HG03060 (cell line): ENCODE results near the gene SLC6A18.

Source experiments
- ATAC-seq: cut with Tn5 transposase; IDR thresholded peaks from one replicate; pipeline ENCODE4 v1.9.1; 2021; ENCODE audit warnings: low read depth, moderate number of reproducible peaks; ENCODE audit not compliant: unreplicated experiment

SLC6A18 gene

DNA sequence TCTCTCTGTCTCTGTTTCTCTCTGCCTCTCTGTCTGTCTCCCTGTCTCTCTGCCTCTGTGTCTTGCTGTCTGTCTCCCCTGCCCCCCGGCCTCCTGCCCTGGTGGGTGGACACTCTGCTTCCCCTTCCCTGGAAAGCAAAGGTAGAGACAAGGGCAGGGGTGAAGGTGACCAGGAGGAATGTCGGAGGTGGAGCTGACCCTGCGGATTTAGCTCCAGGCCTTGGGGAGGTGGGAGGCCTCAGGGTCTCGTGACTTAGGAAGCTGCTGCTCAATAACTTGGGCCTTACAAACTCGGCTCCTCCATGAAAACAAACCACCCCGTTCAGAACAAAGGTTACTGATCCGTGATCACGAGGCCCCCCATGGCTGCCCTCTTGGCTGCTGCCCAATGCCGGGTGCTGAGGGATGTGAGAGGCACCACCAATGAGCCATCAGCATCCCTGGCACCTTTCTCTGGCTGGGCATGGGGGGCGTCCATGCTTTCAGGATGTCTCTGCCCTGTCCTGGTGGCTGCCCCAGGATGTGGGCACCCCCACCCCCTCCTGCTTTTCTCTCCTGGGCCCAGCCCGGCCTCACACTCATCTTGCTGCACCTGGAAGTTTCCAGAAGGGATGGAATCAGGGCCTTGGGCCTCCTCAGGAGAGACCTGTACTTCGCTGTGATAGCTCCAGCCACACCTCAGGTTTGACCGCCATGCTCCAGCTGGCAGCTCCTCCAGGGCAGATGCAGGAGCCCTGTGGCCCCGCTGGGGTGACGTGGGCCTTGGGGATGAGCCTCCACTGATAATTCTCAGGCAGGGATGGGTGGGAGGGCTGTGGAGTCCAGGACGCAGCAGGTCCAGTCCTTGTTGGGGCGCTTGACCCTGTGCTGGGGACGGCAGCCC is 38.6 kb upstream of the SLC6A18 start:
- no peak for ATAC-seq

DNA sequence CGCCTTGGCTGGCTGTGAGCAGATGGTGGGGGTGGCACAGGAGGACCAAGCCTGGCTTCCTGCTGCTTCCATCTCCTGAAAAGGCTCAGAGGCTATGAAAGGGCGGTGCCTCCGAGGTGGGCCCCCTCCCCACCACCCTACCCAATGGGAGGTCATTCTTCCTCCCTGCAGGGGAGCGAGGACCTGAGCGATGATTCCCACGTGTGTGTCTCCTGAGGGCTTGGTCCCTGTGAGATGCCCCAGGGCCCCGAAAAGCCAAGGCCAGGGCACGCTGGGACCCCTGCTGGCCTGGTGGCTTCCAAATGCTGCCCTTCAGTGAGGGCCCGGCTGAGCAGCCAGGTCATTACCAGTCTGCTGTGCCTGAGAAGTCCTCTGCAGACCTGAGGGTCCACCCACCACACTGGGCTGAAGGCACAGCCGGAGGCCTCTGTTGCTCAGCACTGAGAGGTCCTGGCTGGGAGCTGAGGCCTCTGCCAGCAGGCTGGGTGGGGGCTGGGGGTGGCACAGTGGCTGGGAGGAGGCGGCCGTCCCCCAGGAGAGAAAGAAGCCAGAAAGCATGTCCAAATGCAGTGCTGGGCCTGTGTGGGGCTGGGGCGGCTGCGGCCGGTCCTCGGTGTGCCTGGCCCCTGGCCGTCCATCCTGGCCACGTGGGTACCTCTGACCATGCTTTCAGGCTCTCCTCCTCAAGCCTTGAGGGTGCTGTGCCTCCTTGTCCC is 37.8 kb upstream of the SLC6A18 start:
- ATAC-seq: no peak

GRCh38 chr5:1187950-1188334 is 37.2 kb upstream of the SLC6A18 start:
- no peak for ATAC-seq

- no peak for ATAC-seq
Measured at GRCh38 chr5:1188464-1188863, 36.7 kb upstream of the SLC6A18 start.

DNA sequence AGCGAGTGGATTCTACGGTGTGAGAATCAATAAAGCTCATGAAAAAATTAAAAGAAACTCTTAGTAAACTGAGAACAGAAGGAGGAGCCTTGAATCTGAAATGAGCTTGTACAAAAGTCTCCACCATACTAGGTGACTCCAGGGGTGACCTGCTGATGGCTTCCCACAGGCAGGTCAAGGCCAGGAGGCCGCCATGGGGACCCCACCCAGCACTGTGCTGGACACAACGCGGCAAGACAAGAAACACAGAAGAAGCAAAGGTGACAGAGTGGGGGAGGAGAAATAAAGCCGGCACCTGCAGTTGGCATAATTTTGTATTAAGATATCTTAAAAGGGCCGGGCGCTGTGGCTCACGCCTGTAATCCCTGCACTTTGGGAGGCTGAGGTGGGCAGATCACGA is 35.9 kb upstream of the SLC6A18 start:
- no peak for ATAC-seq

DNA sequence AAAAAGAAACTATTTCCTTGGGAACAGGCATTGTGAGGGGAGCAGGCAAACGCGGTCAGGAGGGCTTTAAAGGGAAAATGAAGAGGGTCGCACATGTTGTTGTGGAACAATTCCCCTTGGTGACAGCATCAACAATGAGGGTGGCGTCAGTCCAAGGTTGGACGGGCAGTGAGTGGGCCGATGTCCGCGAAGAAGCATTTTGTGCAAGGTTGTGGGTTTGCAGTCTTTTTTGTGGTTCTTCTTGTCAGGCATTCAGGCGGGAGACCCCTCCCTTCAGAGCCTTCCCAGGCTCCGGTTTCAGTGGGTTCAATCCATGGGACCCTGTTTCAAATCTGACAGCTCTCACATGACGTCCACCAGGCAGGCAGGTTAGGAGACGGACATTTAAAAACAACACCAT is 34.9 kb upstream of the SLC6A18 start:
- no peak for ATAC-seq

DNA sequence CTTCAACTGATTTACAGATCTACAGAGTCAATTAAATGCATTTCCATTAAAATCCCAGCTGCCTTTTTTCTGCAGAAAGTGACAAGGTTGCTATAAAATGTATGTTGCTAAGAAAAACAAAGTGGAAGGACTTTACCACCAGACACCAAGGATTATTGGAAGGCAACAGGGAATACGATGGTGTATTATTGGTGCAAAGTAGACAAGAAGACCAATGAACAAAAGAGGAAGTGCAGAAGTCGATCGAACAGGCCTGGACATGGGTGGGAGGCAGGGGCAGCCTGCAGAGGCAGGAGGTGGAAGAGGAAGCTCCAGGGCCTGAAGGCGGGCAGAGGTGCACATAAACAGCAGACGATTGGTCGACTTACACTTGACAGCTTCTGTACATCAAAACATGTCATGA is 34.3 kb upstream of the SLC6A18 start:
- ATAC-seq: no peak

GRCh38 chr5:1192971-1193590 is 32.1 kb upstream of the SLC6A18 start:
- ATAC-seq: no peak

GRCh38 chr5:1193591-1193985 is 31.6 kb upstream of the SLC6A18 start:
- ATAC-seq: no peak

DNA sequence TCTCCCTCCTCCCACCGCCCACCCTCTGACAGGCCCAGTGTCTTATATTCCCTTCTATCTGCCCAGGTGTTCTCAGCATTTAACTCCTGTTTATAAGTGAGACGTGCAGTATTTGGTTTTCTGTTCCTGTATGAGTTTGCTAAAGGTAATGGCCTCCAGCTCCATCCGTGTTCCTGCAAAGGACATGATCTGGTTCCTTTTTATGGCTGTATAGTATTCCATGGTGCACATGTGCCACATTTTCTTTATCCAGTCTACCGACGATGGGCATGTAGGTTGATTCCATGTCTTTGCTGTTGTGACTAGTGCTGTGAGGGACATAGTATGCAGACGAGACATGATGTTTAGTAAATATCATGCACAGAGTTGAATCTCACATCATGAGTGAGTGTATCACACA is 30.8 kb upstream of the SLC6A18 start:
- no peak for ATAC-seq

- ATAC-seq: no peak
Measured at GRCh38 chr5:1195439-1195838, 29.7 kb upstream of the SLC6A18 start.

- ATAC-seq: no peak
Measured at GRCh38 chr5:1195916-1196315, 29.3 kb upstream of the SLC6A18 start.

DNA sequence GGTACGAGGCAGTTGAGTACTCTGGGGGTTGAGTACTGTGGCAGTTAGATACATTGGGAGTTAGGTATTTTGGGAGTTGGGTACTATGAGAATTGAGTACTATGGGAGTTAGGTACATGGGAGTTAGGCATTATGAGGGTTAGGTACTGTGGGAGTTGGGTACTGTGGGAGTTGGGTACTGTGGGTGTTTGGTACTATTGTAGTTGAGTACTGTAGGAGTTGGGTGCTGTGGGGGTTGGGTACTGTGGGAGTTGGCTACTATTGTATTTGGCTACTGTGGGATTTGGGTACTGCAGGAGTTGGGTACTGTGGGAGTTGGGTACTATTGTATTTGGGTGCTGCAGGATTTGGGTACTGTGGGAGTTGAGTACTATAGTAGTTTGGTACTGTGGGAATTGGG is 28.6 kb upstream of the SLC6A18 start:
- no peak for ATAC-seq

GRCh38 chr5:1197876-1198666 is 27.1 kb upstream of the SLC6A18 start:
- ATAC-seq: no peak

DNA sequence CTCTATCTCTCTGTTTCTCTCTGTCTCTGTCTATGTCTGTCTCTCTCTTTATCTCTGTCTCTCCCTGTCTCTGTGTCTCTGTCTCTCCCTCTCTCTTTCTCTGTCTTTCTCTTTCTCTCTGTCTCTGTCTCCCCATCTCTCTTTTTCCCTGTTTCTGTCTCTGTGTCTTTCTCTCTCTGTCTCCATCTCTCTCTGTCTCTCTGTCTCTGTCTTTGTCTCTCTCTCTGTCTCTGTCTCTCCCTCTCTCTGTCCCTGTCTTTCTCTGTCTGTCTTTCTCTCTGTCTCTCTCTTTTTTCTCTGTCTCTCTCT is 25.9 kb upstream of the SLC6A18 start:
- ATAC-seq: no peak

DNA sequence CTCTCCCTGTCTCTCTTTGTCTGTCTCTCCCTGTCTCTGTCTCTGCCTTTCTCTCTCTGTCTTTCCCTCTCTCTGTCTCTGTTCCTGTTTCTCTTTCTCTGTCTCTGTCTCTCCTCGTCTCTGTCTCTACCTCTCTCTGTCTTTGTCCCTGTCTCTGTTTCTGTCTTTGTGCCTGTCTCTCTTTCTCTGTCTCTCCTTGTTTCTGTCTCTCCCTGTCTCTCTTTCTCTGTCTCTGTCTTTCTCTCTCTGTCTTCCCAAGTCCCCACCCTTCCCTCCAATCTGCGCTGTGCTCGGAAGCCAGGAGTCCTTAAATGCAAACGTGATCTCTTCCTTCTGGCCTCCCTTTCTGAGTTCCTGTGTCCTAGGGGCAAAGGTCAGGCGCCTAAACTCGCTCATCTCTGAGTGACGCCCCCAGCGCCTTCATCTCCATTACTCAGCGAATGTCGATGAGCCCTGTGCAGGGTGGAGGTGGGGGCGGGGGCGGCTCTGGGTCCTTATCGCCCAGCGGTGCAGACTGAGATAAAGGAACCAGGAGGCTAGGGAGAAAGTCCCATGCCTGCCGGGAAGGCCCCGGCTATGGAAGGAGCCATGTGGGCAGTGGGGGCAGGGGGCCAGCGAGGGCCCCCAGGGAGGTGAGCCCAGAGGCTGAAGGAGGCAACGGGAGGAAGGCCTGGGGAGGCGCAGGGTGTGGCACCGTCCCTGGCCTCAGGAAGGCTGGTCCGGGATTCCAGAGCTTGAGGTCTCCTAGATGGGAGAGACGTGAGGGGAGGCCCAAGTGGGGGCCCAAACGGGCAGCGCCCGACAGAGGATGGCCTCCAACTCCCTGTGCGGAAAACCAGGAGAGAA is 25.3 kb upstream of the SLC6A18 start:
- no peak for ATAC-seq

DNA sequence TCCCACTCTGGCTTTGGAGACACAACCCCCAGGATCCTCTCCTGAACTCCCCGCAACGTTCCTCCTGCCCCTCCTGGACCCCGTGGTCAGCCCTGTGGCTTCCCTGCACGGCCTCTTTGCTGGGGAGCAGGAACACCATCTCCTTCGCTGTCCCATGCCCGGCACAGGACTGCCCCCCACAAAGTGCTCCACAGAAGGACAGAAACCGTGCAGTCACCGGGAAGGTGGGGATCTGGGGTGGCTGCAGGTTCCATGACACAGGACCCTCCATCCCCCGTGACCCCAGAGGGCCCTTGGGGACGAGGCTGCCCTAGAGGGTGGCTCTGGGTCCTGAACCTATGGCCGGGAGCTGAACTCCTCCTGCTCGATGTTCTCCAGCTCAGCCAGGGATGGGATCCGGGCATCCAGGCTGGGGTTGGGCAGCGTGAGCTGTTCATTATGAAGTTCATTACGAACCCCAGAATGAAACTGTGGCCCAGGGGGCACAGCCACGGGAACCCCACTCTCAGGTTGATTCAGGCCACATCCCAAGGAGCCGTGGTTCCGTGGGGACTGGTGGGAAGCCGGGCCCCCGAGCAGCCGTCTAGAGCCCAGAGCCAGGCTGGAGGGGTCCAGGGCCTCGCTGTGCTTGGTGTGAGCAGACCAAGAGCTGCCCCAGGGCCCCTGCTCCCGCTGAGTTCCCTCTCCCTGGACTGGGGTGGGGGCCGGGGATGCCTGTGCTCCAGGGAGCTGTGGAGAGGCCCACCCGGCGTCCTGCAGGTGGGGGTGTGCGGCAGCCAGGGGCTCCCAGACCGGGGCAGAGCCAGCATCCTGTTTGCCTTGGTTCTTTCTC is 24.5 kb upstream of the SLC6A18 start:
- ATAC-seq: no peak

- no peak for ATAC-seq
Measured at GRCh38 chr5:1201327-1202025, 23.7 kb upstream of the SLC6A18 start, which contains the start of gene SLC6A19. Gene SLC6A19 (plus strand): TSS chr5:1201595. CDS start chr5:1201651, 56 bp downstream.
